Measurements from ENCODE around the gene DMRT3. TPM values are rescaled to one million over a fixed set of nuclear protein-coding genes. Genes with fewer than 3 reads are reported as not detected.

Gene DMRT3
- total RNA-seq (10 to 100 TPM in 1 of 2 donors, 1 to 10 TPM in 1; 6.3 to 11.8 TPM), polyA plus RNA-seq (ENCODE audit: insufficient read depth, low read depth, low replicate concordance) (6.7 TPM)
- long read RNA-seq, donor 1, result 0 reads
- long read RNA-seq, donor 2, result 0 reads

- H3K27me3 ChIP-seq, result no peaks in the 10 kb centered on the region
- no peaks in the 10 kb centered on the region for H3K36me3 ChIP-seq (ENCODE audit: low read depth, missing control alignments)
- peak within 1 kb of the TSS; percentile 39 to 61 for H3K4me3 ChIP-seq
- WGBS, 2 donors, result 0 to 2% methylated on average over 31 to 68 of the region's 70 CpGs
- TF ChIP-seq POLR2A (IDR thresholded peaks at IDR 0.05), result no peak
- no peak for TF ChIP-seq CTCF (IDR thresholded peaks at IDR 0.05)
- intact Hi-C loops (cut with DNase I; ENCODE audit: low total_unique reads), result no loop called here
- peaks cover 11% of the 10 kb centered on the region for H3K4me1 ChIP-seq
- H3K27ac ChIP-seq, result no peak within 1 kb of the TSS
- H3K9me3 ChIP-seq, result no peaks in the 10 kb centered on the region
- no peak for DNase-seq
These were observed at the start of gene DMRT3 for GRCh38 chr9:976258-976942. TSS of gene DMRT3 (plus strand) at chr9:976655. CDS start at chr9:977002, 347 bp downstream.

- H3K4me3 ChIP-seq, result no peak overlapping the region
- H3K4me1 ChIP-seq, result no peaks in the 10 kb centered on the region
- no peaks in the 10 kb centered on the region for H3K9me3 ChIP-seq
- no peaks in the 10 kb centered on the region for H3K36me3 ChIP-seq (ENCODE audit: low read depth, missing control alignments)
- 94% methylated on average over 8 of the region's 8 CpGs for WGBS, 2 donors
- DNase-seq, result no peak
- TF ChIP-seq CTCF (IDR thresholded peaks at IDR 0.05) (no peak), POLR2A (IDR thresholded peaks at IDR 0.05) (no peak)
- H3K27ac ChIP-seq, result no peak overlapping the region
- H3K27me3 ChIP-seq, result no peaks in the 10 kb centered on the region
- intact Hi-C loops (cut with DNase I; ENCODE audit: low total_unique reads), result no loop called here
These were observed 49.5 kb upstream of the DMRT3 start for GRCh38 chr9:926976-927375.

DNA sequence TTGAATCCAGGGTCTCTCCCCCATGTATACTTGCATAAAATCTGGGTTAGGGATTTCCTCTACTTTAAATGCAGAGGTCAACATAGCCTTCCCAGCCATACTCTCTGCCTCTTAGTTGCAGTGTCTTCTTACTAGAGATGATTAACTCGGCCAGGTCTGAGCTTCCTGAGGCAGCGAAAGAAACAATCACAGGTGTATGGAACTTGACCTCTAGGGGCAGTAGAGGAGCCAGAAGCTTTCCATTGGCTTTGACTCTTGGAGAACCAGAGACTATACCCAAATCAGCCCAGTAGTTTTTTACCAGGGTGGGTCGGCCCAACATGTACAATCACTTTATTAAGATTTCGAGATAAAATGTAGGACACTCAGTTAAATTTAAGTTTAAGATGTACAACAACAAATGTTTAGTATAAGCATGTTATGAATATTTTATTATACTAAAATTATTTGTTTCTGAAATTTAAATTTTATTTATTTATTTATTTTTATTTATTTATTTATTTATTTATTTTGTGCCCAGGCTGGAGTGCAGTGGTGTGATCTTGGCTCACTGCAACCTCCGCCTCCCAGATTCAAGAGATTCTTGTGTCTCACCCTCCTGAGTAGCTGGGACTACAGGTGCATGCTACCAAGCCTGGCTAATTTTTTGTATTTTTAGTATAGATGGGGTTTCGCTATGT is 48.0 kb upstream of the DMRT3 start:
- H3K9me3 ChIP-seq, result no peaks in the 10 kb centered on the region
- no peaks in the 10 kb centered on the region for H3K4me1 ChIP-seq
- H3K36me3 ChIP-seq (ENCODE audit: low read depth, missing control alignments), result no peaks in the 10 kb centered on the region
- intact Hi-C loops (cut with DNase I; ENCODE audit: low total_unique reads), result no loop called here
- no peak overlapping the region for H3K27ac ChIP-seq
- TF ChIP-seq POLR2A (IDR thresholded peaks at IDR 0.05) (no peak), CTCF (IDR thresholded peaks at IDR 0.05) (peak in 1 of 3 experiments; percentile 35)
- DNase-seq, result no peak
- no peak overlapping the region for H3K4me3 ChIP-seq
- H3K27me3 ChIP-seq, result no peaks in the 10 kb centered on the region
- WGBS, 2 donors, result 80 to 85% methylated on average over 6 of the region's 6 CpGs

GRCh38 chr9:929719-930118 is 46.7 kb upstream of the DMRT3 start:
- no peak overlapping the region for H3K27ac ChIP-seq
- WGBS, 2 donors, result 86 to 89% methylated on average over 4 of the region's 4 CpGs
- H3K9me3 ChIP-seq, result no peaks in the 10 kb centered on the region
- H3K4me1 ChIP-seq, result no peaks in the 10 kb centered on the region
- intact Hi-C loops (cut with DNase I; ENCODE audit: low total_unique reads), result no loop called here
- no peaks in the 10 kb centered on the region for H3K36me3 ChIP-seq (ENCODE audit: low read depth, missing control alignments)
- no peak for TF ChIP-seq CTCF (IDR thresholded peaks at IDR 0.05)
- TF ChIP-seq POLR2A (IDR thresholded peaks at IDR 0.05), result no peak
- DNase-seq, result no peak
- H3K4me3 ChIP-seq, result no peak overlapping the region
- no peaks in the 10 kb centered on the region for H3K27me3 ChIP-seq

Measured in testis (tissue), 5 donors.